Brain microvascular endothelial cell (primary cell): Measurements from ENCODE around the gene ACKR3.

Experiments used
- DNase-seq: peaks from one replicate; pipeline ENCODE4 v3.0.0-alpha.2; 2020
- H3K27ac ChIP-seq: fragments of 250-450 bp; sonication (Bioruptor Pico); 2 replicates; pipeline ENCODE4 v1.5.1; 2020; ENCODE audit warnings: mild to moderate bottlenecking, moderate library complexity
- H3K27me3 ChIP-seq: fragments of 250-450 bp; sonication (Bioruptor Pico); replicated peaks from 2 replicates; pipeline ENCODE4 v1.5.1; 2020; ENCODE audit warnings: mild to moderate bottlenecking
- H3K36me3 ChIP-seq: fragments of 250-450 bp; sonication (Bioruptor Pico); replicated peaks from 2 replicates; pipeline ENCODE4 v1.5.1; 2020; ENCODE audit warnings: mild to moderate bottlenecking
- H3K4me3 ChIP-seq: 2 replicates; pipeline ENCODE4 v1.5.1; 2011; ENCODE audit warnings: low read depth, mild to moderate bottlenecking, control low read depth, low read length, moderate library complexity
- in situ Hi-C: cut with HindIII; loops from 2 replicates; pipeline ENCODE4 v1.10.0; 2017; ENCODE audit warnings: low sequenced_read_pairs, low pct_ligation_motif_present
- TF ChIP-seq, protein P1 (sequence below): IDR thresholded peaks from 2 replicates; pipeline ENCODE4 v1.5.1; 2011; ENCODE audit warnings: low read depth, mild to moderate bottlenecking, moderate library complexity, low read length, control low read depth, inconsistent platforms; ENCODE audit errors: missing control alignments

Gene ACKR3

DNA sequence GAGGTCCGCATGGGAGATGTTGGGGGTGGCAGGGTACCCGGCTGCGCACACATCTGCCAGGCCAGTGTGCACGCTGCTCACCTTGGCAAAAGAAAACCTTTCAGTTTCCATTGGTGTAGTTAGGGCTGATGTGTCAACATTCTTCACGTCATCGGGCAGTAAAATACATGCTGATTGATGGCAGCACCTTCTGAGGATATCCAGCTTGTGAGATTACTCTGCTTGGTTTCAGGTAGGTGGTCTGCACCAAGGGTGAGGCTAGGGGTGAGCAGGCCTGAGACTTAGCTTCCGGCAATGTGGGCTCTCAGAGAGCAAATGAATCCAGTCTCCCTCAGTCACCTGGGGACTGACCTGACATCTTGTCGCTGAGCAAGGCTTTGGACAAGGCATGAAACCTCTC, 19.3 kb upstream of the ACKR3 start:
- no peak overlapping the region for H3K27ac ChIP-seq
- H3K36me3 ChIP-seq = no peaks in the 10 kb centered on the region
- in situ Hi-C loops = no loop called here
- TF ChIP-seq, protein P1, sequence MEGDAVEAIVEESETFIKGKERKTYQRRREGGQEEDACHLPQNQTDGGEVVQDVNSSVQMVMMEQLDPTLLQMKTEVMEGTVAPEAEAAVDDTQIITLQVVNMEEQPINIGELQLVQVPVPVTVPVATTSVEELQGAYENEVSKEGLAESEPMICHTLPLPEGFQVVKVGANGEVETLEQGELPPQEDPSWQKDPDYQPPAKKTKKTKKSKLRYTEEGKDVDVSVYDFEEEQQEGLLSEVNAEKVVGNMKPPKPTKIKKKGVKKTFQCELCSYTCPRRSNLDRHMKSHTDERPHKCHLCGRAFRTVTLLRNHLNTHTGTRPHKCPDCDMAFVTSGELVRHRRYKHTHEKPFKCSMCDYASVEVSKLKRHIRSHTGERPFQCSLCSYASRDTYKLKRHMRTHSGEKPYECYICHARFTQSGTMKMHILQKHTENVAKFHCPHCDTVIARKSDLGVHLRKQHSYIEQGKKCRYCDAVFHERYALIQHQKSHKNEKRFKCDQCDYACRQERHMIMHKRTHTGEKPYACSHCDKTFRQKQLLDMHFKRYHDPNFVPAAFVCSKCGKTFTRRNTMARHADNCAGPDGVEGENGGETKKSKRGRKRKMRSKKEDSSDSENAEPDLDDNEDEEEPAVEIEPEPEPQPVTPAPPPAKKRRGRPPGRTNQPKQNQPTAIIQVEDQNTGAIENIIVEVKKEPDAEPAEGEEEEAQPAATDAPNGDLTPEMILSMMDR = no peak
- DNase-seq = no peak
- H3K4me3 ChIP-seq = no peak overlapping the region
- H3K27me3 ChIP-seq = no peaks in the 10 kb centered on the region

DNA sequence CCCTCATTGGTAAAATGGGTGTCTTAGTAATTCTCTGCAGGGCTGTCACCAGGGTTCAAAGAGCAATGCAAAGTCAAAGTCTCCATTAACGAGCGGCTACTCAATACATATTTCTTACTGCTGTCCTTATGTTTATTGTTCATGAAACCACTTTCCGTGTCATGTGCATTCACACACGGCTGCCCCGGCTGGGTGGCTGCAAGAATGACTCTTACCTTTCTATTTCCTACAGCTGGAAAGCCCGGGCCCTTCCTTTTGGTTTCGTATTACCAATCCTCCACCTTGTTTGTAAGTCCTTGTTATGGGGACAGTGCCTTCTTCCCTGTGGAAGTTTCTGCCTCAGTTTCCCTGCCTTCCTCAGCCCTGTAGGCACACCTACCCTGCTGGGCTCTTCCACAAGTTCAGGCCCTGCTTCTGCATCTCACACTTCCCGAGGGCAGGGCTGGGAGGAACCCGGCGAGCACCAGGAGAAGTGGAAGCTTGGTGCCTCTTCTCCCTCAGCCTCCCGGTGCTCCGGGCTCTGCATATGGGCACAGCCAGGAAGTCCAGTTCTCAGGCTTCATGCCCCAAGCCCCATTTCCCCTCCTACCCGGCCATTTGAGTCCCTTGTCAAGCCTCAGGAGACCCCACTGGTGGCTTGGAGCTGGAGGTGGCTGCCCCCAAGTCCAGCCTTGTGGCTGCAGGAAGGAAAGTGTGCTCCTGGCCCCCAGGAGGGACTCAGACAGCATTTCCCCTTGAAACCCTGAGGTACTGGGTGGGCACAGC, 18.7 kb upstream of the ACKR3 start:
- TF ChIP-seq, protein P1 = no peak
- DNase-seq = no peak
- Histone ChIP-seq H3K27ac (no peak overlapping the region), H3K27me3 (no peaks in the 10 kb centered on the region), H3K36me3 (no peaks in the 10 kb centered on the region), H3K4me3 (no peak overlapping the region)
- in situ Hi-C loops = no loop called here

- no peak for DNase-seq
- H3K36me3 ChIP-seq = no peaks in the 10 kb centered on the region
- in situ Hi-C loops = no loop called here
- H3K27ac ChIP-seq = no peak overlapping the region
- TF ChIP-seq, protein P1 = no peak
- H3K4me3 ChIP-seq = no peak overlapping the region
- no peaks in the 10 kb centered on the region for H3K27me3 ChIP-seq
Observed at GRCh38 chr2:236551471-236552211, 18.0 kb upstream of the ACKR3 start.

- in situ Hi-C loops = no loop called here
- TF ChIP-seq, protein P1 = no peak
- Histone ChIP-seq H3K36me3 (no peaks in the 10 kb centered on the region), H3K4me3 (no peak overlapping the region), H3K27ac (no peak overlapping the region), H3K27me3 (no peaks in the 10 kb centered on the region)
- DNase-seq = no peak
Observed at GRCh38 chr2:236552212-236552542, 17.4 kb upstream of the ACKR3 start.

DNA sequence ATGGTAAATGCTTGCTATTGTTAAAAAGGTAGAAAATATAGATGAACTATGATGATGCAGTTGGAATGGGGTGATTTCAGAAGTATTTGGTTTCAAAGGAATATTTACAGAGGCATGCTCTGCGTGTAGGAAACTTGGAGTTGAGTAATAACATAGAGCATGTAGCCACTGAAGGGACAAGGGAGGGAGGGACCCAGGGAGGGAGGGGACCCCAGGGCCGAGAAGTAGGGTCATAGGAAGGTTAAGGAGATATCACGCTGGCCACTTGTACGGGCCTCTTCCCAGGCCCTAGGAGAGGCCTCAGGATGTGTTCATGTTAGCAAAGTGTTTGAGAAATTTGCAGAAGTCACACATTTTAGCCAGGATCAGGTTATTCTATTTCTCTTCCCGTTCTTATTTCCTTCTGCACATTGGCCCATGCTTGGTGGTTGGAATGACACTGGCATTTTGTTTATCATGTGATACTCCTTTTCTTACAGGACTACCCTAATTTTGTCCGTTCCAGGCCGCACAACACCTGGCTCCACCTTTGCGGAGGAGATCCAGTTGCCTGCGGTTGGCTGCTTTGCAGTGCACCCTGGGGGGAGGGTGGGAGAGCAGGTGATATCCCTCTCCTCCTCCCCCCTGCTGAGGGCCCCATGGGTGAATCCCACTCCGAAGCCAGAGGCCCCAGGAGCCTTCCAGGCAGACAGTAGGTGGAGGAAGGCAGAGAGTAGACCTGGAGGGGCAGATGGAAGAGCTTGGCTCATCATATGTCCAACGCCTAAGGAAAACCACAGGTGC, 16.9 kb upstream of the ACKR3 start:
- Histone ChIP-seq H3K27ac (no peak overlapping the region), H3K27me3 (no peaks in the 10 kb centered on the region), H3K4me3 (no peak overlapping the region), H3K36me3 (no peaks in the 10 kb centered on the region)
- DNase-seq = no peak
- TF ChIP-seq, protein P1 = no peak
- in situ Hi-C loops = no loop called here
